Measurements from ENCODE around the gene ILRUN. TPM values are rescaled to one million over a fixed set of nuclear protein-coding genes. Genes with fewer than 3 reads are reported as not detected.

The ILRUN gene
- total and polyA plus RNA-seq, 2 donors (not counting 1 experiment from before 2014, with no cell fraction given): 30.1 to 71.3 TPM

DNA sequence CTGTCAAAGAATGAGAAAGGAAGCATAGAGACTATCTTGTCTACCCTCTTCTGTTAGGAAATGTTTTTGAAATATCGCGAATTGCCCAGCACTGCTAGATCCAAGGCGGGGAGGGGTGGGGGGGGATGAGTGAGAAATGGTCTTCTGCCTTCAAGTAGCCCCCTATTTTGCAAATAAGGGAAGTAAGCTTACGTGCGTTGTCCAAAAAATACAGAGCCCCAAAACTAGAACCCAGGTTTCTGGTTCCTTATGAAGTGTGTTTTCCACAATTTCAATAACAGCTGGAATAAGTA, 923 bp upstream of the ILRUN start:
- Histone ChIP-seq H3K36me3 (replicated peaks in 1 of 2; ENCODE audit: control extremely low read depth in 1 of 2, control insufficient read depth in 1 of 2, extremely low read depth in 1 of 2, insufficient read depth in 2 of 2, low read length in 1 of 2) (no peaks in the 10 kb centered on the region), H3K27me3 (replicated peaks in 1 of 4; ENCODE audit: control extremely low read depth in 1 of 4, control insufficient read depth in 3 of 4, insufficient read depth in 4 of 4, low read length in 3 of 4) (no peaks in the 10 kb centered on the region), H2AFZ (ENCODE audit: insufficient read depth, low read depth, low read length, poor library complexity, severe bottlenecking) (peak overlapping the region; percentile 76), H3K4me2 (replicated peaks; ENCODE audit: low read depth, low read length, poor library complexity, severe bottlenecking) (peak overlapping the region; percentile 76), H3K9me3 (ENCODE audit: control extremely low read depth in 1 of 3, control insufficient read depth in 2 of 3, insufficient read depth in 1 of 3, low read length in 2 of 3) (no peaks in the 10 kb centered on the region), H3K79me2 (ENCODE audit: control insufficient read depth, insufficient read depth, low read length) (peaks cover 47% of the 10 kb centered on the region), H3K27ac (ENCODE audit: low read length in 2 of 2) (peak overlapping the region; percentile 95 to 96), H3K9ac (ENCODE audit: low read length) (peak overlapping the region; percentile 81), H4K20me1 (ENCODE audit: control insufficient read depth, insufficient read depth, low read length, poor library complexity, severe bottlenecking) (peaks cover 20% of the 10 kb centered on the region), H3K4me1 (ENCODE audit: control insufficient read depth in 2 of 2, insufficient read depth in 2 of 2, low read length in 2 of 2) (peaks cover 23 to 36% of the 10 kb centered on the region in 2 donors), H3K4me3 (ENCODE audit: control extremely low read depth in 1 of 5, extremely low read depth in 1 of 5, insufficient read depth in 1 of 5, low read depth in 2 of 5, low read length in 4 of 5) (peak overlapping the region; percentile 74 to 99 (median 98))
- 40% methylated on average over 3 of the region's 5 CpGs for WGBS (ENCODE audit: insufficient coverage)
- POLR2A ChIA-PET: interaction anchor here (0.5 to 3.1 kb wide), 2 partner anchors 24 to 39 kb away, joined by 5 to 32 read pairs; no protein-coding TSS in a partner anchor
- Mint-ChIP-seq H3K27ac (peak overlapping the region; percentile 99), H3K4me3 (peak overlapping the region; percentile 96), H3K9me3 (ENCODE audit: insufficient read depth) (no peaks in the 10 kb centered on the region), H3K4me1 (peaks cover 38% of the 10 kb centered on the region), H3K27me3 (no peaks in the 10 kb centered on the region)
- CTCF ChIA-PET: interaction anchor here (0.6 kb wide), 1 partner anchor 19 kb away, joined by 3 read pairs; no protein-coding TSS in a partner anchor
- no peak for DNase-seq
- ATAC-seq (ENCODE audit: low read depth): no peak
- intact Hi-C loops (cut with micrococcal nuclease): loop anchor here (1.0 to 10.0 kb wide), 5 partner anchors 40 to 463 kb away; partner anchors contain the start of genes ANKS1A, HMGA1, SNRPC and TAF11
- TF ChIP-seq, protein P1, sequence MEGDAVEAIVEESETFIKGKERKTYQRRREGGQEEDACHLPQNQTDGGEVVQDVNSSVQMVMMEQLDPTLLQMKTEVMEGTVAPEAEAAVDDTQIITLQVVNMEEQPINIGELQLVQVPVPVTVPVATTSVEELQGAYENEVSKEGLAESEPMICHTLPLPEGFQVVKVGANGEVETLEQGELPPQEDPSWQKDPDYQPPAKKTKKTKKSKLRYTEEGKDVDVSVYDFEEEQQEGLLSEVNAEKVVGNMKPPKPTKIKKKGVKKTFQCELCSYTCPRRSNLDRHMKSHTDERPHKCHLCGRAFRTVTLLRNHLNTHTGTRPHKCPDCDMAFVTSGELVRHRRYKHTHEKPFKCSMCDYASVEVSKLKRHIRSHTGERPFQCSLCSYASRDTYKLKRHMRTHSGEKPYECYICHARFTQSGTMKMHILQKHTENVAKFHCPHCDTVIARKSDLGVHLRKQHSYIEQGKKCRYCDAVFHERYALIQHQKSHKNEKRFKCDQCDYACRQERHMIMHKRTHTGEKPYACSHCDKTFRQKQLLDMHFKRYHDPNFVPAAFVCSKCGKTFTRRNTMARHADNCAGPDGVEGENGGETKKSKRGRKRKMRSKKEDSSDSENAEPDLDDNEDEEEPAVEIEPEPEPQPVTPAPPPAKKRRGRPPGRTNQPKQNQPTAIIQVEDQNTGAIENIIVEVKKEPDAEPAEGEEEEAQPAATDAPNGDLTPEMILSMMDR (IDR thresholded peaks at IDR 0.05): no peak
- TF ChIP-seq EZH2 (IDR thresholded peaks at IDR 0.05; ENCODE audit: borderline replicate concordance, insufficient read depth, low read depth, low read length, poor library complexity, severe bottlenecking): no peak

DNA sequence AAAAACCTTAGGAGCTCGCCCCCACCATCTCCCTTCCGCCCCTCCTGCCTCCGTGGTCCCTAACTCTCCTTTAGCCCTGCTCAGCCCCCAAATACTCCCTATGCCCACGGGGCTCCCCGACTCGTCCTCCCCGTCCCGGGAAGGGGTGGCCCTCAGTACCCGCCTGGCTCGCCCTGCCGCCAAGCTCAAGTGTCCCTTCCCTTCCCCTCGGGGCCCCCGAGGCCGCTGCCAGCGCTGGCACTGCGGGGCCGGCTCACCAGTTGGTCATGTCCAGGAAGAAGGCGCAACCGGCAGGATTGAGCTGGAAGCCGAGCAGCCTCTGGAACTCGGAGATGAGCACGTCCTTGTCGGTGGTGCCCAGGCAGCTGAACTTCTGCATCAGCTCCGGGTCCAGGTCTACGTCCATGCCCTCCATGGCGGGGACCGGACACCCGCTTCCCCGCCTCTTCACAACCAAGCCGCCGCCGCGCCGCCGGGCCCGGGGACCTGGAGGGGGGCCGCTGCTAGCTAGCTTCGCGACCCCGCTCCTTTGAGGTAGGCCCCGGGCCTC, 303 bp downstream of the ILRUN start:
- ChIA-PET POLR2A (interaction anchor here (0.6 to 3.1 kb wide), 3 partner anchors 23 to 38 kb away, joined by 6 to 32 read pairs (median 6); no protein-coding TSS in a partner anchor), CTCF (interaction anchor here (0.6 to 1.2 kb wide), 4 partner anchors 11 to 495 kb away, joined by 3 to 8 read pairs (median 3); no protein-coding TSS in a partner anchor)
- Mint-ChIP-seq H3K4me3 (peak overlapping the region; percentile 96), H3K27me3 (no peaks in the 10 kb centered on the region), H3K9me3 (ENCODE audit: insufficient read depth) (no peaks in the 10 kb centered on the region), H3K27ac (peak overlapping the region; percentile 99), H3K4me1 (peaks cover 45% of the 10 kb centered on the region)
- intact Hi-C loops (cut with micrococcal nuclease): loop anchor here (1.0 to 10.0 kb wide), 5 partner anchors 22 to 461 kb away; partner anchors contain the start of genes ANKS1A, HMGA1 and TAF11
- H3K79me2 ChIP-seq (ENCODE audit: control insufficient read depth, insufficient read depth, low read length): peaks cover 59% of the 10 kb centered on the region
- TF ChIP-seq, protein P1 (IDR thresholded peaks at IDR 0.05): no peak
- TF ChIP-seq EZH2 (IDR thresholded peaks at IDR 0.05; ENCODE audit: borderline replicate concordance, insufficient read depth, low read depth, low read length, poor library complexity, severe bottlenecking): no peak
- H3K4me1 ChIP-seq (ENCODE audit: control insufficient read depth in 2 of 2, insufficient read depth in 2 of 2, low read length in 2 of 2): peaks cover 29 to 42% of the 10 kb centered on the region in 2 donors
- H3K36me3 ChIP-seq (replicated peaks in 1 of 2; ENCODE audit: control extremely low read depth in 1 of 2, control insufficient read depth in 1 of 2, extremely low read depth in 1 of 2, insufficient read depth in 2 of 2, low read length in 1 of 2): no peaks in the 10 kb centered on the region
- H3K9me3 ChIP-seq (ENCODE audit: control extremely low read depth in 1 of 3, control insufficient read depth in 2 of 3, insufficient read depth in 1 of 3, low read length in 2 of 3): no peaks in the 10 kb centered on the region
- H3K4me3 ChIP-seq (ENCODE audit: control extremely low read depth in 1 of 5, extremely low read depth in 1 of 5, insufficient read depth in 1 of 5, low read depth in 2 of 5, low read length in 4 of 5): peak overlapping the region; percentile 81 to 98 (median 97)
- H3K9ac ChIP-seq (ENCODE audit: low read length): peak overlapping the region; percentile 99
- WGBS (ENCODE audit: insufficient coverage): under 1% methylated on average over 29 of the region's 41 CpGs
- H3K4me2 ChIP-seq (replicated peaks; ENCODE audit: low read depth, low read length, poor library complexity, severe bottlenecking): peak overlapping the region; percentile 97
- peaks cover 20% of the 10 kb centered on the region for H4K20me1 ChIP-seq (ENCODE audit: control insufficient read depth, insufficient read depth, low read length, poor library complexity, severe bottlenecking)
- H3K27me3 ChIP-seq (replicated peaks in 1 of 4; ENCODE audit: control extremely low read depth in 1 of 4, control insufficient read depth in 3 of 4, insufficient read depth in 4 of 4, low read length in 3 of 4): no peaks in the 10 kb centered on the region
- no peak for DNase-seq
- peak overlapping the region; percentile 89 for H2AFZ ChIP-seq (ENCODE audit: insufficient read depth, low read depth, low read length, poor library complexity, severe bottlenecking)
- ATAC-seq (ENCODE audit: low read depth): peak; percentile 3
- H3K27ac ChIP-seq (ENCODE audit: low read length in 2 of 2): peak overlapping the region; percentile 82 to 95
